ENCODE results near the gene DCBLD2.

The DCBLD2 gene, protein sequence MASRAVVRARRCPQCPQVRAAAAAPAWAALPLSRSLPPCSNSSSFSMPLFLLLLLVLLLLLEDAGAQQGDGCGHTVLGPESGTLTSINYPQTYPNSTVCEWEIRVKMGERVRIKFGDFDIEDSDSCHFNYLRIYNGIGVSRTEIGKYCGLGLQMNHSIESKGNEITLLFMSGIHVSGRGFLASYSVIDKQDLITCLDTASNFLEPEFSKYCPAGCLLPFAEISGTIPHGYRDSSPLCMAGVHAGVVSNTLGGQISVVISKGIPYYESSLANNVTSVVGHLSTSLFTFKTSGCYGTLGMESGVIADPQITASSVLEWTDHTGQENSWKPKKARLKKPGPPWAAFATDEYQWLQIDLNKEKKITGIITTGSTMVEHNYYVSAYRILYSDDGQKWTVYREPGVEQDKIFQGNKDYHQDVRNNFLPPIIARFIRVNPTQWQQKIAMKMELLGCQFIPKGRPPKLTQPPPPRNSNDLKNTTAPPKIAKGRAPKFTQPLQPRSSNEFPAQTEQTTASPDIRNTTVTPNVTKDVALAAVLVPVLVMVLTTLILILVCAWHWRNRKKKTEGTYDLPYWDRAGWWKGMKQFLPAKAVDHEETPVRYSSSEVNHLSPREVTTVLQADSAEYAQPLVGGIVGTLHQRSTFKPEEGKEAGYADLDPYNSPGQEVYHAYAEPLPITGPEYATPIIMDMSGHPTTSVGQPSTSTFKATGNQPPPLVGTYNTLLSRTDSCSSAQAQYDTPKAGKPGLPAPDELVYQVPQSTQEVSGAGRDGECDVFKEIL

DNA sequence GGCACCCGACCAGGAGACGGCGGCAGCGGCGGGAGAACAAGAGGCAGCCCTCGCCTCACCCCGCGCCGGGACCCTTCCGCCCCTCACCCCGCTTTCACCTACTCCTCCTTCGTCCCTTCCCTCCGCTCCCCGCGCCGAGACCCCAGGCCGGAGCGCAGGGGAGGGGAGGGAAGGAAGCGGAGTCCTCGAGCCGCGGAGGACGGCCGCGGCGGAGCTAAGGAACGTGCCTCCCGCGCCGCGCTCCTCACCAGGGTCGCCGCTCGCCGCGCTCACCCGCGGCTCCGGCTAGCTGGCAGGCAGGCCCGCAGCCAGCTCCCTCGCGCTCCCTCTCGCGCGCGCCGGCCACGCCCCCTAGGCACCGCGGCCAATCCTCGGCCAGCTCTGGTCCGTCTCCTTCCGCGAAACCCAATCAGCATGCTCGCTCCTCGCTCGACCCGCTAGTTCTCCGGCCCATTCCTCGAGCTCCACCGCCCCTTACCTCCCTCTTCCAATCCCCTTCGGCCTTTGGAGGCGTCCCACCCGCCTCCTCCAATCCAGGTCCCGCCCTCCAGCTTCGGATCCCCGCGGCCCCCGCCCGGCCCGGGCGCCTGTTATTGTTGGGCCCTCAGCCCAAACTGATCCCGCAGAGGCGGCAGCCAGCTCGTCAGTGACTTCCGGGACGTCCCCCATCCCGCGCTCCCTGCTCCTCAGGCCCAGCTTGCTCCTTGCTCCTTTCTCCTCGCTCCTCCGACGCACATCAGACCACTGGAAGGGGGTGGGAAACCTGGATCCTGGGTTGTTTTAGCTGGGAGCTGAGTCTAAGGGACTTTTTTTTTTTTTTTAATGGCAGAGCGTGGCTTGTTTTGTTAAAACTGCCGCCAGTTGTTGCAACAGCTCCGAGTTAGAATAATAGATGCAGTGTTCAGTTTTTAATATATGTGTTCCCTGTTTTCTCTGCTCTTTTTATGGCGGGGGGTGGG lies at the start of gene DCBLD2:
TSS of gene DCBLD2 (minus strand) at position 304 of the 959 bp plus-strand sequence. CDS start 369 bp downstream, outside the sequence.
- peak; percentile 87 for FAIRE-seq

DNA sequence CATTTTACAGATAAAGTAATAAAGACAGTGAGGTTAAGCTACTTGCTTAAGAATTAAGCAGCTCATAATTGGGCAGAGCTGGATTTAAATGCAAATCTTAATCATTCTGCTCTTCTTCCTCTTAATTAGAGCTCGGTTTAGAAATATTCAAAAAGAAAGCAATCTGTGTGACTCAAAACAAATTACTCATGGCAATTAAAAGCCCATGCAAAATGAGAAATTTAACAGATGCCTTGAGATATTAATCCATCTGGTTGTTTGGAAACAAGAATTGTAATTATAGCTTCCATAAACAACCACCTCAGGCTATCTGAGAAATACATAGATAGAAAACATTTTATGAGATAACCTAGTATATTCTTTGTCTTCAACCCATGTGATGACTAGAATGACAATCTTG lies 44.2 kb upstream of the DCBLD2 start:
- no peak for FAIRE-seq

DNA sequence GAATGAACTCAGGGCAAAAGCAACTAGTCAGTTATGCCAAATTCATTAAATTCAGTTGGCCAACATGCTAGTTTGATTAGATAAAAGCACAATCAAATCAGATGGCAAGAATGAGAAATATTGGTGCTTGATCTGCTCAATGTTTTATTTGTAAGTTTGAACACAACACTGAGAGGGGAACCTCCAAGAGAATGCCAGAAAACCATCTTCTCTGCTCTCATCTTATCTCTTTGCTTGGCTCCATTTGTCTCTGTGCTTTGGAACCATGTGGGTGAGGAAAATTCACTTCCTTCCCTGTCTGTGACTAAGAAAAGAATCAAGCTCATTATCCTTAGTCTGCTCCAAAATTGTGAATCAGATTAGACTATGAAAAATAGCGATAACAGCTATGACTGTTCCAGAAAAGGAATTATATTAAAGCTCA lies 43.6 kb upstream of the DCBLD2 start:
- no peak for FAIRE-seq

DNA sequence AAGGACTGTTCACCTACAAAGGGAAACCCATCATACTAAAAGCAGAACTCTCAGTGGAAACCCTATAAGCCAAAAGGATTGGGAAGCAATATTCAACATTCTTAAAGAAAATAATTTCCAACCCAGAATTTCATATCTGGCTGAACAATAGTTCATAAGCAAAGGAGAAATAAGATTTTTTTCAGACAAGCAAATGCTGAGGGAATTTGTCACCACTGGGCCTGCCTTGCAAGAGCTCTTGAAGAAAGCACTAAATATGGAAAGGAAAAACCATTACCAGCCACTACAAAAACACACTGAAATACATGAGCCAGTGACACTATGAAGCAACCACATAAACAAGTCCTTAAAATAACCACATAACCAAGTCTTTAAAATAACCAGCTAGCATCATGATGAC lies 28.9 kb upstream of the DCBLD2 start:
- no peak for FAIRE-seq

DNA sequence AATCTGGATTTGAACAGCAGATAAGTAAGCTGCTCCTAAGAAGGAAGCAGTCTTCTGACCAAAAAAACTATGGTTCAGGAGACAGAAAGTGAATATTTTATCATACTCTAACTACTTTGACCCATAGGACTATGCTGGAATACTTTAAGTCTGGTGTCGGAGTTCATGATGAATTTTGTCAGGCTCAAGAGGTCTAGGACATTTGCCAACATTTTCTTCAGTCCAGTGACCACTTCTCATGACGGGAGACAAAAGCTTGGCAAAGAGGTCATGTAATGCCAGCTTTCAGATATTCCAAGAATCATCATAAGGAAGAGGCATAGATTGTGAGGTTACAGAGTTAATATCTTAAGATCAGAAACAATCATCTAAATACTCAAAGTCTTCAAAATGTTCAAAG lies 20.5 kb upstream of the DCBLD2 start:
- no peak for FAIRE-seq

DNA sequence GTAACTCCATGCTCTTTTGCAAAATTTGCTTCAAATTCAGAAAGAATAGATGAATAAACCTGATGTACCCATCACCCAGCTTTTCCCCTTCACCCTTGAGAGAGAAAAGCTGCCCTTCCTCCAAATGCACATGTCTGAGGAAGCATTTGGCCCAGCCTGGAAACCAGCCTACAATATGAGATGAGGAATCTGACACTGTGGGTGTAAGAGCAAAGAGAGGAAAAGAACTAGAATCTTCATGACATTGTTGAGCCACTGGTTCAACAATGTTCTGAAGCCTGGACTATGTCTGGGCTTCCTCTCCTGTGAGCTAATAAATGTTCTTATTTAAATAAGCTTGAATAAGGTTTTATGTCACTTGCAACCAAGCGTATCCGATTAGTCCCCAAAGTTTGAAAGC lies 18.7 kb upstream of the DCBLD2 start:
- FAIRE-seq: no peak

DNA sequence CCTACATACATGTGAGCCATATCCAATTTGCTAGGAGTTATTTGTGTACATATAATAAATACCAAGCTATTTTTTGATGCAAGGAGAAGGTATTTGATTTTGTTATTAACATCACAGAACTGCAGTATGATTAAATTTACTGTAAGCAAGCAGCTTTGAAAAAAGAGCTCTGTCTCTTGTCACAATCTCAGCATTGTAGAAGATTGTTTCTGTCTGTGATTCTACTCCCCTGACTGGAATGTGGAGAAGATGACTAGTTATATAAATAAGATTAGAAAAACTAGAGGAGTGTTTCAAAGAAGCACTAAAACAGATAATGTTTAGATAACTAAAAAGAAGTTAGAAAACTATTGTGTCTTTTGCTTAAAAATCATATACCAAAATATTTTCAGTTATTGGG lies 17.1 kb upstream of the DCBLD2 start:
- no peak for FAIRE-seq

DNA sequence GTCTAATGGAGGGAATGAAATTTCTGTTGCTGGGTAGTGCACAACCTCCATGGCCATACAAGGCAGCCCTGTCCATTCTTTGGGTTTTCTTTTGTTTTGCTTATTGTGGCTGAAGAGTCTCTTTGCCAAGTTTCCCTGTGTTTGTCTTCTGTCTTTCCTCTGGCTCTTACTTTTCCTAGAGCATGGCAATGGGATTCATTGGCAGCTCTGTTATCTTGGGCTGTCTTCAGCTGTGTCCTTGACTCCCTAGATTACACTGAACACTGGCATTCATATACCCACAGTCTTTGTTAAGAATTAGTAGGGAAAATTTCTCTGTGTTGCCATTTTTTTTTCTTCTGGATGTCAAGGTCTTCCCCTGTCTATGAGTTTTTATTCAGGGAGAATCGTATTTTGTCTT lies 16.1 kb upstream of the DCBLD2 start:
- no peak for FAIRE-seq

DNA sequence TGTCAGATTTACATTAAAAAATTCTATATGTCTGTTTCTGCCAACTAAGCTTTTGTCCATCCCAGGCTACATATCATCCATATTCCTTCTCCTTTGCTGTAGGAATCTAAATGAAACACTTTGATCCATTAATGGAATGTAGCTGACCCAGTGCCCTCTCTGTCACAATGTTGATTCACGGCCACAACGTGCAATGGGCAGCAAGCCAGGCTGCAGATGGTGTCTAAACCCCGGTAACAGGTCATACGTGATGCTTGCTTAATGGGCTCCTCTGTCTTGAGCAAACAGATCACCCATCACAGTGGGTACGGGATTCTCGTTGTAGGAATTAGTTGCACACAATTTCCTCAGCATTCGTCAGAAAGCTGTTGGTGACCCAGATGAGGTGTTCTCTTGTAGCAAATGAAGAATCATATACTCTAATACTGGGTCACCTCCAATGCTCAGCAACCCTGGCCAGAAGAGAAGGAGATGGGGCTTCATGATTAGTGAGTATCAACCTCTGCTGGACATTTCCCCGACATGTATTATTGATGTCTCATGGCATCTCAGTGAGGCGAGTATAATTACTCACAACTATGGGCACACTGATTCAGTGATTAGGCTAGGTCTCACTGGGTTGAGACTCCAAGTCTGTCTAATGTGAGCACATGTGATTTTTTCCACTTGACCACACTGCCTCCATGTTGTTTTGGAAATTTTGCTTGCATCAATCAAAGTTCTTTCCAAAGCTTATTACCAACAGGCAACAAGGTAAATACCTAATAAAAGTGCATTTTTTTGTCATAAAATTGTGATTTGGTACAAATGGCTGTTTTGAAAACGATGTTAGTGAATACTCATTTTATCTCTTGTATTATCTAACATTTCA lies 12.9 kb upstream of the DCBLD2 start:
- no peak for FAIRE-seq

DNA sequence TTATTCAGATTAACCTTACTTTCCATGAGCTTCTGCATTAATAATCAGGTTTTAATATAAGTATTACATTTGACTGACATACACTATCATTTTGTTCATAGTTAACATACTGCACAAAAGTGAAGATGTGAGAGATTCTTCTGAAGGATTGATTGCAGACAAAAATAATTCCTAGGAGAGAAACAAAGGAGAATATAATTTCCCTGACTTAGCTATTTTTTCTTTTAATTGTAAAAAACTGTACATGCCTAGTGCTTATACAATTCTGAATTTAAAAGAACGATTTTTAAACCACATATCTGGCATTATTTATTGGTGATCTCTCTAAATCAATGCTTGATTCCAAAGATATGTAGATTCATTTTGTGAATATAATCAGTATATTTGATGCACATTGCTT lies 11.0 kb upstream of the DCBLD2 start:
- no peak for FAIRE-seq

DNA sequence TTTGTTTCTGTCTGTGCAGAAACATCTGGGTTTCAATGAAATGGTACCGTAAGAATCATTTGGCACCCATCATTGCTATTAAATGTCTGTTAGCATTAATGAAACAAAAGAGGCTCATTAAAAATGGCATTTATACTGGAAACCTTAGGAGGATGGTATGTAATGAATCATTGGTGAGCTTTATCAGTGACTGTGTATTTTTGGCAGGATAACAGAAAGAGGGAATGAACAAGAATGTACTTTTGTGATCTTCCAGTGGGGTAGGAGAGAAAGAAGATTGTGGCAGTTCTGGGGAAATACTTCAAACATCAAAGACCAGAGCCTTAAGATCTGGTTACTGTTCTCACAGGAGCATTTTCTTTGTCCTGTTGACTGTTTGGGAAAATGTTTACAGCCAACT lies 4.7 kb upstream of the DCBLD2 start:
- FAIRE-seq: no peak

DNA sequence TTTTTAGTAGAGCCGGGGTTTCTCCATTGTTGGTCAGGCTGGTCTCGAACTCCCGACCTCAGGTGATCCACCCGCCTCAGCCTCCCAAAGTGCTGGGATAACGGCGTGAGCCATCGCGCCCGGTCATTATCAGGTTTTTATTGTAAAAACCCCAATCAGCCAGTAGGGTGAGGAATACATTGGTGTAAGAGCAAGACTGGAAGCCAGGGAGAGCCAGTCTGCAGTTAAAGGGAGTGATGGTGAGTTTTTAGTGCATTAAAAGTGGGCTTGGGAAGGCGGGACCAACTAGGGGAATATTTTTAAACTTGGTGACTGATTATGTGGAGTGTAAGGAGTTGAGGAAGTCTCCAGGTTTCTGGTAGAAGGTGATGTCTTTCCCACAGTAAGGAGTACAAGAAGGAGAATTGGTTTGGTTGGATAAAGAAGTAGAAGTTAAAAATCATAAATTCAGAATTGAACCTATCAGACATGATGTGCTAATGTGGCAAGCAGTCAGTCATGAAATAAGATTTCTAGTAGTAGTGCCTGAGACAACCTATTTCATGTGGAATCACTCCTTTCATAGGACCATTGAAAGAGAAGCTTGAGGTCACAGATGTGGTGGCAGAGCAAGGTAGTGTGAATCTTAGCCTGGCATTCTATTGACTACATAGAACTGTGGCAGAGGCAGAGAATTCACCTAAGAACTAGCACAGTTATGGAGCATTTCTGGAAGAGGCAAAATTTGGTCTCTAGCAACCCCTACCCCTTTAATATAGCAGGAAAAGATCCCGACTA lies 2.4 kb upstream of the DCBLD2 start:
- no peak for FAIRE-seq

DNA sequence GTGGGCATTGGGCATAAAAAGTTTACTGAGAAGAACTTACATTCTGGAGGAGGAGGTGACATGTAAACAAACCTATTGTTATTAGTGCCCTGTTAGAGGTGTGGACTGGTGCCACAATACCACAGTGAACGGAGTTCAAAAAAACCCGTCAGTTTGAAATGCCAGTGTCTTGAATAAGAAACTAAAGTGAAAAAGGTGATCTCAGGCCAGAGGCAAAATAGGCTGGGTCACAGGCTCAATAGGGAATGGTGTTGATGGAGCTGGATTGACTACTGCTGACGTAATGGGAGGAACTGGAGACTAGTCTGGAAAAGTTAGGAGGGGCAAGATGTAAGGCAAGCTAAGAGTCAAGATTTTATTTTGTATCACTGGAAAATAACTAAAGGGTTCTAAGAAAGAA lies 1.6 kb upstream of the DCBLD2 start:
- FAIRE-seq: no peak

DNA sequence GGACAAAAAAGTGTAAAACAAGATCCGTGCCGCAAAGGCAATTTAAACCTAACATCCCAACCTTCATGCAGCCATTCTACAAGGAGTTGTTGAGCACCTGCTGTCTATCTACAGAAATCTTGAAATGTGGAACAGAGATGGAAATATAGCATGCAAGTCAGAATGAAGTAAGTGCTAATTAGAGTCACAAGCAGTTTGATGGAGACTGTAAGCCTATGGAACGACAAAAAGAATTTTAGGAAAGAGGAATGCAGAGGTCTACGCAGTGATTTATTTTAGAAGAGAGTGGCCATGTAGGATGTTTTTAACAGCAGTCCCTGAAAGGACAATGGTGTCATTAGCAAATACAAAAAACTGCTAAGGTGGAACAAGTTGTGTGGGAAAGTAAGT lies 851 bp upstream of the DCBLD2 start:
- FAIRE-seq: no peak

DNA sequence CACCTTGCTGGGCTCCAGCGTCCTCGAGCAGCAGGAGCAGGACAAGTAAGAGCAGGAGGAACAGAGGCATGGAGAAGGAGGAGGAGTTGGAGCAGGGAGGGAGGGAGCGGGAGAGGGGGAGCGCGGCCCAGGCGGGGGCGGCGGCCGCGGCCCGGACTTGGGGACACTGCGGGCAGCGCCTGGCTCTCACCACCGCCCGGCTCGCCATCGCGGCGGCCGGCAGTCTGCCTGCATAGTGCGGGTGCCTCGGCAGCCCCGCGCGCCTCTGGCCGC lies 440 bp downstream of the DCBLD2 start:
- no peak for FAIRE-seq

DNA sequence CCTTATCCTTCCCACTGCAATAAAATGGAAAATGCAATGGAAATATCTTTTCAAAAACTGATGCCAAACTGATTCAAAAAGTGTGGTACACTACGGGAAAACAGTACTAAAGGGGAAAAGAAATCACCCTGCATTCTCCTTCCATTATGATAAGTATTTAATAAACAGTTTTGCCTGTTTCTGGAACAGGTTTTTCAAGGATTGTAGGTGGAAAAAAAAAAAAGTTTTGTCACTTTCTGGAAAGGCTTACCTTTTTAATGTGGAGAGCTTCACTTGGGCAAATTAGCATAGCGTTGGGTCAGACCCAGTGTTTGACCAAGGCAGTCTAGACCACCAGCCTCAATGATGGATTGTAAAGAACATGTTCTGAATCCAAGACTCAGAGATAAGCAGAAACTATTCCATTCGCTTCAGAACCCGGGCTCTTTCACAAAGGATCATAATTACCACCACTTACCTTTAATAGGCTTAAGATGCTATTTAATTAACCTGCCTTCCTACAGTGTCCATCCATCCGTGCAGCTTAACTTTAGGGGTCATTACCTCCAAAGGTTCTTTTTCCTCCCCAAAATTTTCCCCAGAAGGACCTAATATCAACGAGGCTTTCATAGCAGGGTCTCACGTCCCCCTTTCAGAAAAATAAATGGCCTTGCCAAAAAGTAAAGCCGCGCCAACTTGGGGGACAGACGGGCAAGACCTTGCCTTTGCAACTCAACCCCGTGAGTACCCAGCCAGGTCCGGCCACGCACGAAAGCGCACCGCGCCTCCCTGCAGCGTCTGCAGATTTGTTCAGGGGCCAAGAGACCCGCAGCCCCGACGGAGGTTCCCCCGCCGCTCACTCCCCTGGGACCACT lies 1.0 kb downstream of the DCBLD2 start:
- no peak for FAIRE-seq

DNA sequence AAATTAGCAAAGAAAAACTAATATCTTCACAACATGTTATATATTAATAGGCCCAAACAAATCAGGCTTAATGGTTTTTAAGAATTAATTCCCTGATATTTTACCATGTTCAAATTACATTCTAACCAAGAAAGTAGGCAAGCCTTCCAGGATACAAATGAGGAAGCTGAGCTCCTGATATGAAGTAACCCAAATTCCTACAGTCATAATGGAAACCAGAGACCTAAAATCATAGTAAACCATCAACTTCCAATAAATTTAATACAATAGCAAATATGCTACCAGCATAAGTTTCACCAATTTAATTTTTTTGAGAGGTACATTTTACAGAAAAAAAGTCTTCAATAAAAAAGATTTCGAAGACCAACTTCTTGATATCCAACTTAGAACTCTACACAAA lies 3.8 kb downstream of the DCBLD2 start:
- no peak for FAIRE-seq

DNA sequence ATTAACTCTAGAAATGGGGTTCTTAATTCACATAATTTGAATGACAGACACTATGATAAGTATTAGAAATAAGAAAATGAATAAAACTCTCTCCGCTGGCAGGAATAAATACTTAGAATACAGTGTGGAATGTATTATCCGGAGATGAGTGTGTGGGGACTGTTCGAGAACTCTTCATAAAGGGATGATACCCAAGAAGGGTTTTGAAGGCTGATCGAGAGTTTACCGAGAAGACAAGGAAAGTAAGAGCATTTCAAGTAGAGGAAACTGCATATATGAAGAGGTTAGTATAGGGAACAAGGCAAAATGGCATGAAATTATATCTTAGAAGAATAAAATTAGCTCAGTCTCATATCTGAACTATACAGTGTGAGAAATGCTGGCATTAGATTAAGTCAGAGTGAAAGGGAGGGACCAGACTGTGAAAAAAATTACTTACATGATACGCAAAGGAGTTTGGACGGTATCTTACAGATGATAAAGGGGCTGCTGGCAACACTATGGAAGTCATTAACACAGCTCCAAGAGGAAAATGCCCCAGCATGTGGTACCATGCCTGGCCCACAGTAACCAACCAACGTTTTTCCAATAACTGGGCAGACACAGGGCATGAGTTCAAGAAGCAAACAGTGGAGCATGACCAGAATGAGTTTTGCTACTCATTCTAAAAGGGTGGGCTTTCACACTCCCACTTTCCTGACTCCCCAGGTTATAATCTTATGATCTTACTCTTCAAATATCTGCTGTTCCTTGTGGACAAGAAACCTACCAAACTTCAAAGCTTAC lies 6.5 kb downstream of the DCBLD2 start:
- FAIRE-seq: no peak

DNA sequence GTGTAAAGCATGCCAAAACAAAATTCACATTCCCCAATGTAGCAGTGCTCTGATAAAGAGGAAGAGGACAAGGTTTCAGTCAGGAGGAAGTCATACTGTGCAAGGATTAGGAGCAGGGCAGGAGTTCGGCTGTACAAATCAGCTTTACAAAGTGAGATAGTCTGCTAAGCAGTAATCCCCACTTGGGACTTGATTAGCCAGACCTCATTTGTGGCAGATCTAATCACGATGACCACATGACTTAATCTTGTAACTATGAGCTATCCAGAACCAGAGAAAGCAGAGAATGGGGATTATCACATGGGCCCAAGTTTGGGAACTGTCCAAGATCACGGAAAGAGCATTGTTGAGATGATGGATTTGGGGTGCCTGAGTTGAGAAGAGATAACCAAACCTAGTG lies 7.8 kb downstream of the DCBLD2 start:
- FAIRE-seq: no peak

DNA sequence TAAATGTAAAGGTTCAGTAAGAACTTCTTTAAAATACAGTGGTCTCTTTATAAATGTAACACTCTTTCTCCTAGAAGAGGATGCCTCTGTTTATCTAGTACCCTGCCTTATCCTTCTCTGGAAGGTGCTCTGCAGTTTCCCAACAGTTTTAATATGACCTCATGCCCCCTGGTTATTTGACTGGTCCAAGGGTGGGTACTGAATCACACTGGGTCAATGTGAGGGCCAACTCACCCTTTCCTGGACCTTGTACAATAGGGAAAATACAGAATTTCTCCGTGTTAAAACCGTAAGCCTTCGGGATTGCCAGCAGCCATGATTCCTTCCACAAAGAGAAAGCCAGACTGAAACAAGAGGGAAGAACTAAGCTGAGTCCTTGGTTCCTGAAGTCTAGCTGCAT lies 9.2 kb downstream of the DCBLD2 start:
- no peak for FAIRE-seq

All from TTC549 (cell line).